CD4-positive, alpha-beta T cell (primary cell): Measurements from ENCODE around the gene CC2D2A. TPM values are rescaled to one million over a fixed set of nuclear protein-coding genes. Genes with fewer than 3 reads are reported as not detected.

ENCODE experiments used
- ATAC-seq: fragments of 200-7000 bp; cut with Tn5 transposase; one replicate; pipeline ENCODE4 v1.10.0; 2022; ENCODE audit warnings: mild to moderate bottlenecking; ENCODE audit not compliant: poor library complexity
- CTCF ChIA-PET: fragments of 350-600 bp; sonication (Branson Sonifier 250); formaldehyde crosslinking; loops from one replicate; lab custom pipeline; 2021; ENCODE audit warnings: antibody characterized with exemption, inconsistent platforms; lab: Charles Lee
- POLR2A ChIA-PET: fragments of 350-600 bp; sonication (Branson Sonifier 250); formaldehyde crosslinking; loops from one replicate; lab custom pipeline; 2021; ENCODE audit warnings: antibody characterized with exemption, inconsistent platforms; lab: Charles Lee
- DNase-seq, 14 experiments: peaks; one replicate each; pipeline ENCODE4 v3.0.0-alpha.2; 2013 to 2020; ENCODE audit warnings: mixed read lengths in 2 of 14
- H3K27ac ChIP-seq, 2 donors: one replicate each; pipeline versions ENCODE4 v1.5.1 to v1.7.0; 2013; ENCODE audit warnings: low read length in 2 of 2, low read depth in 1 of 2, mild to moderate bottlenecking in 1 of 2
- H3K27me3 ChIP-seq, 2 experiments: 1 replicate in 1 of 2; 2 replicates in 1 of 2; pipeline versions ENCODE4 v1.6.1 to v1.7.0; 2013; ENCODE audit warnings: low read length in 2 of 2, control low read depth in 1 of 2, mild to moderate bottlenecking in 1 of 2, moderate library complexity in 1 of 2; ENCODE audit not compliant: insufficient read depth in 2 of 2, control insufficient read depth in 1 of 2
- H3K36me3 ChIP-seq: one replicate; pipeline ENCODE4 v1.6.1; 2013; ENCODE audit warnings: low read length, control low read depth; ENCODE audit not compliant: insufficient read depth
- H3K4me1 ChIP-seq: one replicate; pipeline ENCODE4 v1.6.1; 2013; ENCODE audit warnings: low read length, control low read depth; ENCODE audit not compliant: insufficient read depth
- H3K4me3 ChIP-seq: one replicate; pipeline ENCODE4 v1.5.1; 2013; ENCODE audit warnings: mild to moderate bottlenecking, low read length, moderate library complexity
- H3K9me3 ChIP-seq, 2 experiments: 1 replicate in 1 of 2; 2 replicates in 1 of 2; pipeline versions ENCODE4 v1.6.1 to v1.7.0; 2013; ENCODE audit warnings: low read length in 2 of 2, mild to moderate bottlenecking in 2 of 2, control low read depth in 1 of 2, moderate library complexity in 1 of 2; ENCODE audit not compliant: control insufficient read depth in 1 of 2, insufficient read depth in 1 of 2
- H3K27ac Mint-ChIP-seq: one replicate; pipeline ENCODE4 v1.8.0; 2020; ENCODE audit warnings: mixed read lengths
- H3K27me3 Mint-ChIP-seq: one replicate; pipeline ENCODE4 v1.8.0; 2021; ENCODE audit warnings: mixed read lengths
- H3K36me3 Mint-ChIP-seq: one replicate; pipeline ENCODE4 v1.8.0; 2021; ENCODE audit warnings: low read depth, mixed read lengths
- H3K4me1 Mint-ChIP-seq: one replicate; pipeline ENCODE4 v1.8.0; 2021; ENCODE audit warnings: low read depth, mixed read lengths
- H3K4me3 Mint-ChIP-seq: one replicate; pipeline ENCODE4 v1.8.0; 2020; ENCODE audit warnings: mild to moderate bottlenecking, mixed read lengths
- H3K9me3 Mint-ChIP-seq: one replicate; pipeline ENCODE4 v1.8.0; 2020; ENCODE audit warnings: mixed read lengths
- CTCF ChIP-seq: fragments of 200-600 bp; IDR thresholded peaks from one replicate; pipeline ENCODE4 v1.8.0; 2022; ENCODE audit warnings: antibody characterized with exemption, mild to moderate bottlenecking
- intact Hi-C, 2 experiments: fragments of 100-400 bp; cut with DNase I in 1 of 2; cut with micrococcal nuclease in 1 of 2; formaldehyde crosslinking; loops; one replicate each; pipeline versions ENCODE4 v1.15.1 to v1.9.0; 2023 to 2025; cut with DNase I, micrococcal nuclease
- total RNA-seq, 174 experiments: library from RNA in 2 of 174; stranded (reverse) in 2 of 174; gene quantifications; one replicate each; pipeline ENCODE4 v1.2.3 and lab custom pipeline; 2021 to 2026

The CC2D2A gene
- total RNA-seq, 2 experiments from 2014 or later: not detected

- Mint-ChIP-seq H3K27ac (no peak overlapping the region), H3K27me3 (no peaks in the 10 kb centered on the region), H3K4me1 (no peaks in the 10 kb centered on the region), H3K9me3 (no peaks in the 10 kb centered on the region), H3K4me3 (no peak overlapping the region), H3K36me3 (peaks cover 5% of the 10 kb centered on the region)
- no peaks in the 10 kb centered on the region for H3K9me3 ChIP-seq
- DNase-seq (no peak), ATAC-seq (no peak)
- H3K4me1 ChIP-seq: no peaks in the 10 kb centered on the region
- intact Hi-C loops: no loop called here
- H3K36me3 ChIP-seq: no peaks in the 10 kb centered on the region
- no peaks in the 10 kb centered on the region for H3K27me3 ChIP-seq
- TF ChIP-seq CTCF: no peak
- no peak overlapping the region for H3K4me3 ChIP-seq
- H3K27ac ChIP-seq: no peak overlapping the region
- ChIA-PET POLR2A (no interaction called here), CTCF (no interaction called here)
Observed at GRCh38 chr4:15556511-15557092, 86.9 kb downstream of the CC2D2A start.

- no peaks in the 10 kb centered on the region for H3K4me1 Mint-ChIP-seq
- H3K9me3 Mint-ChIP-seq: no peaks in the 10 kb centered on the region
- H3K4me3 Mint-ChIP-seq: no peak overlapping the region
- H3K27ac Mint-ChIP-seq: no peak overlapping the region
- no peaks in the 10 kb centered on the region for H3K4me1 ChIP-seq
- no peaks in the 10 kb centered on the region for H3K27me3 ChIP-seq
- DNase-seq: no peak
- ATAC-seq: no peak
- no peaks in the 10 kb centered on the region for H3K9me3 ChIP-seq
- ChIA-PET CTCF (no interaction called here), POLR2A (no interaction called here)
- no peak overlapping the region for H3K27ac ChIP-seq
- H3K27me3 Mint-ChIP-seq: no peaks in the 10 kb centered on the region
- no peak overlapping the region for H3K4me3 ChIP-seq
- H3K36me3 ChIP-seq: no peaks in the 10 kb centered on the region
- TF ChIP-seq CTCF: no peak
- peaks cover 14% of the 10 kb centered on the region for H3K36me3 Mint-ChIP-seq
- intact Hi-C loops: no loop called here
Observed at GRCh38 chr4:15557786-15558550, 88.3 kb downstream of the CC2D2A start.

- intact Hi-C loops: no loop called here
- Histone ChIP-seq H3K27me3 (no peaks in the 10 kb centered on the region), H3K4me3 (no peak overlapping the region), H3K27ac (no peak overlapping the region), H3K36me3 (no peaks in the 10 kb centered on the region), H3K4me1 (no peaks in the 10 kb centered on the region), H3K9me3 (no peaks in the 10 kb centered on the region)
- H3K9me3 Mint-ChIP-seq: no peaks in the 10 kb centered on the region
- CTCF ChIA-PET: no interaction called here
- POLR2A ChIA-PET: no interaction called here
- peaks cover 20% of the 10 kb centered on the region for H3K36me3 Mint-ChIP-seq
- no peaks in the 10 kb centered on the region for H3K4me1 Mint-ChIP-seq
- no peak overlapping the region for H3K4me3 Mint-ChIP-seq
- ATAC-seq (no peak), DNase-seq (no peak)
- H3K27me3 Mint-ChIP-seq: no peaks in the 10 kb centered on the region
- H3K27ac Mint-ChIP-seq: no peak overlapping the region
- TF ChIP-seq CTCF: no peak
Observed at GRCh38 chr4:15558561-15558960, 88.9 kb downstream of the CC2D2A start.
